Thyroid gland (tissue), 4 donors: ENCODE results near the gene DNHD1. TPM values are rescaled to one million over a fixed set of nuclear protein-coding genes. Genes with fewer than 3 reads are reported as not detected.
A peak's percentile ranks its signal among the peaks of the same experiment; 100 is the strongest.

Source experiments
- DNase-seq, 2 donors: peaks; one replicate each; pipeline ENCODE4 v3.0.0-alpha.2; 2019
- H3K27ac ChIP-seq, 3 donors: fragments of 200-600 bp; sonication (generic); 1 replicate in 2 of 3; 2 replicates in 1 of 3; pipeline ENCODE4 v1.5.1; 2016 to 2019; ENCODE audit warnings: mild to moderate bottlenecking in 1 of 3, moderate library complexity in 1 of 3
- H3K27me3 ChIP-seq: fragments of 200-600 bp; sonication (generic); one replicate; pipeline ENCODE4 v1.5.1; 2019
- H3K36me3 ChIP-seq, 2 donors: fragments of 200-600 bp; sonication (generic); one replicate each; pipeline ENCODE4 v1.5.1; 2016 to 2019
- H3K4me1 ChIP-seq, 2 donors: fragments of 200-600 bp; sonication (generic); one replicate each; pipeline ENCODE4 v1.5.1; 2017 to 2019
- H3K4me3 ChIP-seq, 3 donors: fragments of 200-600 bp; sonication (generic); replicated peaks in 1 of 3; 1 replicate in 2 of 3; 2 replicates in 1 of 3; pipeline ENCODE4 v1.5.1; 2016; ENCODE audit warnings: mild to moderate bottlenecking in 1 of 3
- H3K9me3 ChIP-seq: fragments of 200-600 bp; sonication (generic); one replicate; pipeline ENCODE4 v1.5.1; 2017
- CTCF ChIP-seq, 6 experiments: fragments of 200-600 bp in 3 of 6; fragments of 450-650 bp in 3 of 6; sonication (generic) in 3 of 6; IDR thresholded peaks; one replicate each; pipeline ENCODE4 v1.5.1; 2016 to 2019; ENCODE audit warnings: antibody characterized with exemption in 6 of 6, mild to moderate bottlenecking in 2 of 6, inconsistent platforms in 1 of 6, moderate library complexity in 1 of 6
- POLR2A ChIP-seq, 2 donors: fragments of 450-650 bp; IDR thresholded peaks; one replicate each; pipeline ENCODE4 v1.6.1; 2017; ENCODE audit warnings: antibody characterized with exemption in 2 of 2, mild to moderate bottlenecking in 2 of 2, moderate library complexity in 1 of 2
- WGBS, 2 donors: methylation state at CpG; one replicate each; pipeline ENCODE4 v1.1.5; 2017; 5-methylcytosine and 5-hydroxymethylcytosine counted together
- intact Hi-C: fragments of 100-400 bp; cut with DNase I; formaldehyde crosslinking; loops from one replicate; pipeline ENCODE4 v1.15.1; 2023
- total RNA-seq, 4 donors: library from RNA; depleted of rRNA; stranded (reverse); fragments of >200 nt; gene quantifications; one replicate each; pipeline ENCODE4 v1.2.3, GENCODE V29; 2016

The DNHD1 gene
- total RNA-seq, 4 donors from 2014 or later: 10.9 to 21.8 (median 14.9) TPM

GRCh38 chr11:6567371-6567745, 70.3 kb downstream of the DNHD1 start:
- Histone ChIP-seq H3K4me3 (no peak overlapping the region), H3K4me1 (peaks cover 39 to 48% of the 10 kb centered on the region in 2 donors), H3K36me3 (no peaks in the 10 kb centered on the region), H3K27me3 (no peaks in the 10 kb centered on the region), H3K27ac (peak overlapping the region; percentile 54 to 70 (median 70)), H3K9me3 (no peaks in the 10 kb centered on the region)
- intact Hi-C loops: no loop called here
- DNase-seq: no peak
- TF ChIP-seq POLR2A (IDR thresholded peaks at IDR 0.05) (no peak), CTCF (IDR thresholded peaks at IDR 0.05) (no peak)
- WGBS, 2 donors: 40% methylated on average over 2 of the region's 7 CpGs; no CpG with 5 or more reads in 1 of the 2 donors

GRCh38 chr11:6568191-6568918, 71.3 kb downstream of the DNHD1 start:
- 35 to 40% methylated on average over 4 of the region's 4 CpGs for WGBS, 2 donors
- no peak overlapping the region for H3K4me3 ChIP-seq
- no peaks in the 10 kb centered on the region for H3K9me3 ChIP-seq
- peak overlapping the region; percentile 54 to 70 (median 70) for H3K27ac ChIP-seq
- no peaks in the 10 kb centered on the region for H3K36me3 ChIP-seq
- TF ChIP-seq CTCF (IDR thresholded peaks at IDR 0.05) (no peak), POLR2A (IDR thresholded peaks at IDR 0.05) (peak in 1 of 2 donors; percentile 30)
- intact Hi-C loops: no loop called here
- H3K4me1 ChIP-seq: peaks cover 47 to 52% of the 10 kb centered on the region in 2 donors
- no peaks in the 10 kb centered on the region for H3K27me3 ChIP-seq
- DNase-seq: peak; percentile 96 to 97

- intact Hi-C loops: no loop called here
- no peaks in the 10 kb centered on the region for H3K36me3 ChIP-seq
- H3K4me1 ChIP-seq: peaks cover 47 to 54% of the 10 kb centered on the region in 2 donors
- DNase-seq: no peak
- TF ChIP-seq CTCF (IDR thresholded peaks at IDR 0.05) (no peak), POLR2A (IDR thresholded peaks at IDR 0.05) (no peak)
- WGBS, 2 donors: 86 to 93% methylated on average over 5 of the region's 5 CpGs
- H3K27ac ChIP-seq: no peak overlapping the region
- H3K4me3 ChIP-seq: no peak overlapping the region
- H3K9me3 ChIP-seq: no peaks in the 10 kb centered on the region
- no peaks in the 10 kb centered on the region for H3K27me3 ChIP-seq
Observed at GRCh38 chr11:6569706-6570105, 72.6 kb downstream of the DNHD1 start.

- Histone ChIP-seq H3K27ac (no peak overlapping the region), H3K9me3 (no peaks in the 10 kb centered on the region), H3K4me3 (no peak overlapping the region), H3K4me1 (peaks cover 47 to 57% of the 10 kb centered on the region in 2 donors), H3K36me3 (no peaks in the 10 kb centered on the region), H3K27me3 (no peaks in the 10 kb centered on the region)
- 60 to 91% methylated on average over 36 to 50 of the region's 62 CpGs for WGBS, 2 donors
- intact Hi-C loops: no loop called here
- no peak for DNase-seq
- TF ChIP-seq POLR2A (IDR thresholded peaks at IDR 0.05): no peak
- TF ChIP-seq CTCF (IDR thresholded peaks at IDR 0.05): no peak
Observed at GRCh38 chr11:6570691-6571427, 73.8 kb downstream of the DNHD1 start.
